ENCODE data around the gene ZNF792.
"Not testable (repeated sequence)": the region's sequence is repeated elsewhere in the genome, so short reads cannot be mapped to it uniquely, and the experiment has no call there.

Gene ZNF792

GRCh38 chr19:34963573-34964406, at the start of gene ZNF792:
Gene ZNF792 (minus strand): TSS chr19:34964229. CDS start chr19:34963662, 567 bp downstream.
- DNase-seq (ENCODE audit: low read depth), result peak; percentile 68

- DNase-seq (ENCODE audit: low read depth), result peak; percentile 61
These were observed 49.2 kb upstream of the ZNF792 start for GRCh38 chr19:35013041-35013819.

- no peak for DNase-seq (ENCODE audit: low read depth)
These were observed 48.0 kb upstream of the ZNF792 start for GRCh38 chr19:35011737-35012682.

GRCh38 chr19:35011091-35011689, 47.2 kb upstream of the ZNF792 start:
- DNase-seq (ENCODE audit: low read depth), result no peak

- no peak for DNase-seq (ENCODE audit: low read depth)
These were observed 45.7 kb upstream of the ZNF792 start for GRCh38 chr19:35009424-35010415.

- no peak for DNase-seq (ENCODE audit: low read depth)
These were observed 44.9 kb upstream of the ZNF792 start for GRCh38 chr19:35008891-35009341.

- DNase-seq (ENCODE audit: low read depth), result not testable (repeated sequence)
These were observed 43.4 kb upstream of the ZNF792 start for GRCh38 chr19:35007427-35007826.

- no peak for DNase-seq (ENCODE audit: low read depth)
These were observed 43.0 kb upstream of the ZNF792 start for GRCh38 chr19:35006999-35007365.

GRCh38 chr19:35006342-35006998, 42.4 kb upstream of the ZNF792 start:
- peak; percentile 84 for DNase-seq (ENCODE audit: low read depth)

- not testable (repeated sequence) for DNase-seq (ENCODE audit: low read depth)
These were observed 41.9 kb upstream of the ZNF792 start for GRCh38 chr19:35006007-35006341.

GRCh38 chr19:35005256-35005977, 41.4 kb upstream of the ZNF792 start:
- no peak for DNase-seq (ENCODE audit: low read depth)

- DNase-seq (ENCODE audit: low read depth), result no peak
These were observed 40.7 kb upstream of the ZNF792 start for GRCh38 chr19:35004517-35005255.

GRCh38 chr19:35002037-35002535, 38.1 kb upstream of the ZNF792 start:
- no peak for DNase-seq (ENCODE audit: low read depth)

- peak; percentile 53 for DNase-seq (ENCODE audit: low read depth)
These were observed 36.8 kb upstream of the ZNF792 start for GRCh38 chr19:35000647-35001501.

- DNase-seq (ENCODE audit: low read depth), result no peak
These were observed 36.3 kb upstream of the ZNF792 start for GRCh38 chr19:35000338-35000646.

GRCh38 chr19:34999498-35000337, 35.7 kb upstream of the ZNF792 start, which contains the start of gene GRAMD1A:
Gene GRAMD1A (plus strand): TSS chr19:35000323. CDS start chr19:35000479, 156 bp downstream.
- DNase-seq (ENCODE audit: low read depth), result peak; percentile 85
